Heart right ventricle (tissue), 16 donors: ENCODE data around the gene NPIPB8. TPM values are rescaled to one million over a fixed set of nuclear protein-coding genes. Genes with fewer than 3 reads are reported as not detected.
A peak's percentile ranks its signal among the peaks of the same experiment; 100 is the strongest.
"Not testable (repeated sequence)": the region's sequence is repeated elsewhere in the genome, so short reads cannot be mapped to it uniquely, and the experiment has no call there.

Experiments used
- ATAC-seq, 8 donors: fragments of 200-7000 bp; cut with Tn5 transposase; one replicate each; pipeline ENCODE4 v1.9.1; 2020; ENCODE audit warnings: mild to moderate bottlenecking in 8 of 8, moderate library complexity in 8 of 8, moderate number of reproducible peaks in 1 of 8
- DNase-seq, 2 donors: peaks; one replicate each; pipeline ENCODE4 v3.0.0-alpha.2; 2020
- H3K27ac ChIP-seq, 10 donors: fragments of 200-600 bp; sonication (generic) in 2 of 10; one replicate each; pipeline versions ENCODE4 v1.5.0 to v1.8.0; 2020 to 2022; ENCODE audit warnings: mild to moderate bottlenecking in 3 of 10
- H3K27me3 ChIP-seq, 7 donors: fragments of 200-600 bp; one replicate each; pipeline ENCODE4 v1.8.0; 2021 to 2022; ENCODE audit warnings: mild to moderate bottlenecking in 2 of 7
- H3K36me3 ChIP-seq, 9 donors: fragments of 200-600 bp; sonication (generic) in 1 of 9; one replicate each; pipeline versions ENCODE4 v1.5.0 to v1.8.0; 2020 to 2022; ENCODE audit warnings: mild to moderate bottlenecking in 2 of 9
- H3K4me1 ChIP-seq, 9 donors: fragments of 200-600 bp; sonication (generic) in 1 of 9; one replicate each; pipeline versions ENCODE4 v1.5.0 to v1.8.0; 2020 to 2022; ENCODE audit warnings: mild to moderate bottlenecking in 4 of 9
- H3K4me3 ChIP-seq, 10 donors: fragments of 200-600 bp; sonication (generic) in 2 of 10; one replicate each; pipeline versions ENCODE4 v1.5.0 to v1.8.0; 2020 to 2022; ENCODE audit warnings: mild to moderate bottlenecking in 7 of 10, moderate library complexity in 2 of 10
- H3K9me3 ChIP-seq, 11 donors: fragments of 200-600 bp in 10 of 11; sonication (generic) in 2 of 11; one replicate each; pipeline versions ENCODE4 v1.5.0 to v1.8.0; 2013 to 2022; ENCODE audit warnings: mild to moderate bottlenecking in 2 of 11, control low read depth in 1 of 11, moderate library complexity in 1 of 11
- WGBS, 2 donors: extraction: QIAGEN DNeasy Blood & Tissue Kit; methylation state at CpG; one replicate each; pipeline ENCODE4 v1.1.7; 2013; ENCODE audit warnings: inconsistent platforms in 1 of 2; 5-methylcytosine and 5-hydroxymethylcytosine counted together
- intact Hi-C, 10 donors: fragments of 100-400 bp; cut with DNase I; formaldehyde crosslinking; loops; one replicate each; pipeline versions ENCODE4 v1.11.1 to v1.14.2; 2022
- polyA plus RNA-seq, 2 donors: library from polyadenylated mRNA; stranded (reverse); fragments of 200-250 nt; gene quantifications; one replicate each; pipeline ENCODE4 v1.2.3, GENCODE V29; 2013
- total RNA-seq, 10 donors: library from RNA; stranded (reverse); fragmentation: NEBNext Ultra II Directional in 3 of 10; extraction: Animal tissue kit (Norgen Biotek cat#: 25700) in 3 of 10; gene quantifications; one replicate each; pipeline versions ENCODE4 v1.2.1 to v1.2.4, GENCODE V29; 2021 to 2023
- TF ChIP-seq, protein P1 (sequence below), 9 donors: fragments of 200-600 bp; sonication (generic) in 2 of 9; IDR thresholded peaks; one replicate each; pipeline versions ENCODE4 v1.5.0 to v1.8.0; 2021 to 2022; ENCODE audit warnings: antibody characterized with exemption in 9 of 9, mild to moderate bottlenecking in 5 of 9, moderate library complexity in 1 of 9
- donor health status: Arrhythmogenic right ventricular cardiomyopathy.
- donor health status: ischemic (EF 13 %, LVEDD 7.1; RV severe dilation, severe dysfunction).
- donor health status: healthy with polysubstance abuse.
- donor health status: DM: no; HTN: yes; CAD: no.
- donor health status: DM: no; HTN: no; CAD: no.
- donor health status: ischemic (EF 25% LVEDD 6.9; RV normal size, moderate dysfunction).
- donor health status: ischemic (EF 25% LVEDD 5.7; RV mildly dilated, moderate dysfunction).
- donor health status: healthy.
- donor health status: DM: yes; HTN: yes; CAD: no.
- donor health status: Ischemic cardiomyopathy.
- donor health status: ischemic (EF 35%, LVEDD 5.7; RV mildly dilated, moderate dysfunction).
- donor health status: nonischemic (EF 11% LVEDD 7.7; RV severe dilation, severe dysfunction).
- donor health status: DM: yes; HTN: yes; CAD: no.
- donor health status: PGD.
- donor health status: ischemic (EF 29% LVEDD 5.4; RV normal size, mild dysfunction).
- donor health status: nonischemic (EF 23%, LVEDD 6.1; RV moderate dilation, normal function).

NPIPB8 gene
- total and polyA plus RNA-seq, 12 donors: 0.61 TPM; not detected in 11

DNA sequence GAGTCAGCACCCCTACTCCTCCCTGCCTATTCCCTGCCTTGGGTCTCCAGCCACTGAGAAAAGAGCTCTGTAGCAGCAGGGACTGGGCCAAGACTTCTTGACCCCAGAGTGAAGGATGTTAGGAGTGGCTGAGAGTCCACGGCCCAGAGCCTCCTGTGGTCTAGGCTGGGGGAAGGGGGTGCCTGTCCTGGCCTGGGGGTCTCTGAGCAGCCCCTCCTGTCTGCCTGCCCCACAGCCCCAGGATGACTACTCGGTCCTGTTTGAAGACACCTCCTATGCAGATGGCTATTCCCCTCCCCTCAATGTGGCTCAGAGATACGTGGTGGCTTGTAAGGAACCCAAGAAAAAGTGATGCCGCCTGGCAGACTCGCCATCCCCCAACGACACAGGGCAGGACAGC lies 46.5 kb upstream of the NPIPB8 start:
- no peaks in the 10 kb centered on the region for H3K27me3 ChIP-seq

DNA sequence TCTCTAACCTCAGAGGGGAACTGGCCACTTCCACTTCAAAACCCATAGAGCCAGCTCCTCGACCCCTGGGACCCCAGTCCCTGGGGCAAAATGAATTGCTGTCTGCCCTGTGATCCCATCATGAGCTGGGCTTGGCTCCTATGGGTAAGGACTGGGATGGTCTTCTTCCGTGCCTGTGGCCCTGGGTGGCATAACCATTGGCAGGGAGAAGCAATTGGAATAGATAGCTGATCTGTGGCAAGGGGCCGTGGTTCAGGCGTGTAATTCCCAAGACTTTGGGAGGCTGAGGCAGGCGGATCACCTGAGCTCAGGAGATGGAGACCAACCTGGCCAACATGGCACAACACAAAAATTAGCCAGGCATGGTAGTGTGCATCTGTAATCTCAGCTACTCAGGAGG lies 45.4 kb upstream of the NPIPB8 start:
- DNase-seq (no peak), ATAC-seq (no peak)
- no peaks in the 10 kb centered on the region for H3K9me3 ChIP-seq
- H3K36me3 ChIP-seq: peaks cover 0 to 51% (median 22%) of the 10 kb centered on the region in 9 donors
- TF ChIP-seq, protein P1, sequence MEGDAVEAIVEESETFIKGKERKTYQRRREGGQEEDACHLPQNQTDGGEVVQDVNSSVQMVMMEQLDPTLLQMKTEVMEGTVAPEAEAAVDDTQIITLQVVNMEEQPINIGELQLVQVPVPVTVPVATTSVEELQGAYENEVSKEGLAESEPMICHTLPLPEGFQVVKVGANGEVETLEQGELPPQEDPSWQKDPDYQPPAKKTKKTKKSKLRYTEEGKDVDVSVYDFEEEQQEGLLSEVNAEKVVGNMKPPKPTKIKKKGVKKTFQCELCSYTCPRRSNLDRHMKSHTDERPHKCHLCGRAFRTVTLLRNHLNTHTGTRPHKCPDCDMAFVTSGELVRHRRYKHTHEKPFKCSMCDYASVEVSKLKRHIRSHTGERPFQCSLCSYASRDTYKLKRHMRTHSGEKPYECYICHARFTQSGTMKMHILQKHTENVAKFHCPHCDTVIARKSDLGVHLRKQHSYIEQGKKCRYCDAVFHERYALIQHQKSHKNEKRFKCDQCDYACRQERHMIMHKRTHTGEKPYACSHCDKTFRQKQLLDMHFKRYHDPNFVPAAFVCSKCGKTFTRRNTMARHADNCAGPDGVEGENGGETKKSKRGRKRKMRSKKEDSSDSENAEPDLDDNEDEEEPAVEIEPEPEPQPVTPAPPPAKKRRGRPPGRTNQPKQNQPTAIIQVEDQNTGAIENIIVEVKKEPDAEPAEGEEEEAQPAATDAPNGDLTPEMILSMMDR (IDR thresholded peaks at IDR 0.05): no peak
- H3K27ac ChIP-seq: no peak overlapping the region
- intact Hi-C loops: no loop called here
- WGBS, 2 donors: 93 to 94% methylated on average over 5 of the region's 5 CpGs
- peaks cover 0 to 17% (median 12%) of the 10 kb centered on the region in 9 donors for H3K4me1 ChIP-seq
- no peaks in the 10 kb centered on the region for H3K27me3 ChIP-seq
- no peak overlapping the region for H3K4me3 ChIP-seq

More for the DNA sequence above, 46.5 kb upstream of the NPIPB8 start:
- intact Hi-C loops: no loop called here
- DNase-seq: no peak
- no peak for ATAC-seq
- Histone ChIP-seq H3K27ac (no peak overlapping the region), H3K36me3 (peaks cover 0 to 62% (median 34%) of the 10 kb centered on the region in 9 donors), H3K9me3 (no peaks in the 10 kb centered on the region), H3K4me1 (peaks cover 0 to 5% (median 2%) of the 10 kb centered on the region in 9 donors), H3K4me3 (no peak overlapping the region)
- WGBS, 2 donors: 91% methylated on average over 6 of the region's 6 CpGs
- TF ChIP-seq, protein P1 (IDR thresholded peaks at IDR 0.05): no peak

DNA sequence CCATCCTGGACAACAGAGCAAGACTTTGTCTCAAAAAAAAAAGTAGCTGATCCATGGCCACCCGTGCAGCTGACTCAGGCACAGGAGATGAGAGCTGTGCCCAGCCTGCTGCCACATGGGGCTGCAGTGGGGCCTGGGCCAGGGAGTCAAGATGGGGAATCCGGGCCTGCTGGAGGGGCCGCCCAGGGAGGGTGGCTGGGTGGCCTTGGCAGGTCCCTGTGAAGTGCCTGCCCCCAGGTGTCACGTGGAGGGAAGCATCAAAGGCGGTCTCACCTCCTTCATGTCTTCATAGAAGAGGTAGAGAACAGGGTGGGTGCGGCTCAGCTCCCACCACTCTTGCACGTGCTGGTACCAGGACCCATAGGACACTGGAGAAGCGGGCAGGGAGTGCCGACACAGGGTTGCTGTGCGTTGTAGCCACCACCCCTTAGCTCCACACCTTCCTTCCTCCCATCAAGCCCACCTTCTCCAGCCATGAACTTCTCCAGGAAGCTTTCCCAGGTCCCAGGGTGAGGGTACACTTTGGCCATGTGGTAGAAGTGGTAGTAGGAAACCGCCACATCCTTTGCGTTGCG lies 44.8 kb upstream of the NPIPB8 start:
- H3K9me3 ChIP-seq: no peaks in the 10 kb centered on the region
- no peak overlapping the region for H3K27ac ChIP-seq
- TF ChIP-seq, protein P1 (IDR thresholded peaks at IDR 0.05): no peak
- DNase-seq (no peak), ATAC-seq (no peak)
- peaks cover 0 to 46% (median 16%) of the 10 kb centered on the region in 9 donors for H3K36me3 ChIP-seq
- WGBS, 2 donors: 89 to 90% methylated on average over 13 of the region's 13 CpGs
- intact Hi-C loops: no loop called here
- peaks cover 0 to 21% (median 12%) of the 10 kb centered on the region in 9 donors for H3K4me1 ChIP-seq
- H3K27me3 ChIP-seq: no peaks in the 10 kb centered on the region
- no peak overlapping the region for H3K4me3 ChIP-seq

DNA sequence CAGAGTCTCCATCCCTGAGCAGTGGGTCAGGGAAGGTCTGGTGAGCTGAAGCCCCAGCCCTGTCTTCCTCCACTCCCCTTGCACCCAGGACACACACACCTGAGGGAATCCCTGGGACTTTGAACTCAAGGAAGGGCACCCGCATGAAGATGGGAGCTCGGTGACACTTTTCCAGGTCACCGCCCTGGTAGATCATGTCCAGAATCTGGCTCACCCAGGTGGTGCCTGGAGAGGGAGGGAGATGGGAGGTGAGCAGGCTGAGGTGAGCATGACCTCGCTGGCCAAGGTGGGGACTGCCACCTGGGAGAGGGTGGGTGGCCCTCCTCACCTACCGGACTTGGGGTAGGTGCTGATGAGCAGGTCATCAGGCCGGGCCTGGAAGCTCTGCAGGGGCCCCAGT lies 42.4 kb upstream of the NPIPB8 start:
- H3K27me3 ChIP-seq, ATAC-seq, DNase-seq, H3K27ac ChIP-seq, H3K4me3 ChIP-seq, intact Hi-C loops, H3K9me3 ChIP-seq: not testable (repeated sequence)
- peaks cover 0 to 21% (median 12%) of the 10 kb centered on the region in 9 donors for H3K4me1 ChIP-seq
- WGBS, 2 donors: 90 to 96% methylated on average over 5 to 6 of the region's 6 CpGs
- H3K36me3 ChIP-seq: peaks cover 0 to 22% (median 0%) of the 10 kb centered on the region in 9 donors

DNA sequence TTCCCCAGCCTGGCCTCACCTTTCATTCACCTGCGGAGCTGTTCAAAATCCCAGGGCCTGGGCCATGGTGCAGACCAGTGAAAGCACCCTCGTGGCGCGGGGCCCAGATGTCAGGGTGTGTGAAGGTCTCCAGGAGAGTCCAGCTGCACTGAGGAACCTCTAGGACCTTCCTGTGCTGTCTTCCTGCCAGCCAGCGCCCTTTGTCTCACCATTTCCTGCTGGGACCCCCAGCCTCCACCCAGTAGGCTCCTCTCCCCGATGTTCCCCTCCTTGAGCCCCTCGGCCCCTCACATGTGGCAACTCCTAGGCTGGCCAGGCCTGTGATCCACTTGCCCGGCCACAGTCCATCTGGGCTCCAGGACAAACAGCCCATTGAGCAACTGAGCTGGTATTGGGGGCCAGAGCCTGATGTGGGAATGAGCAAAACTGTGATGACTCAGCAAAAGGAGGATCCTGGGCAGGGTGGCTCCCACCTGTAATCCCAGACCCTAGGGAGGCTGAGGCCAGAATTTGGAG lies 41.7 kb upstream of the NPIPB8 start:
- H3K27me3 ChIP-seq: no peaks in the 10 kb centered on the region
- WGBS, 2 donors: 69 to 82% methylated on average over 8 of the region's 8 CpGs
- peaks cover 0 to 15% (median 0%) of the 10 kb centered on the region in 9 donors for H3K36me3 ChIP-seq
- DNase-seq (no peak), ATAC-seq (peak in 2 of 8 donors; percentile 9 to 11)
- TF ChIP-seq, protein P1 (IDR thresholded peaks at IDR 0.05): no peak
- intact Hi-C loops: no loop called here
- peaks cover 0 to 21% (median 12%) of the 10 kb centered on the region in 9 donors for H3K4me1 ChIP-seq
- H3K27ac ChIP-seq: peak overlapping the region in 3 of 10 donors; percentile 10 to 52 (median 31)
- no peaks in the 10 kb centered on the region for H3K9me3 ChIP-seq
- H3K4me3 ChIP-seq: peak overlapping the region in 4 of 10 donors; percentile 19 to 33 (median 28)
